Measurements from ENCODE around the gene PFDN1.

Gene PFDN1

GRCh38 chr5:140318792-140319191 lies 15.9 kb upstream of the PFDN1 start:
- H3K4me3 ChIP-seq (ENCODE audit: low read length) = no peak overlapping the region
- no peak overlapping the region for H3K4me2 ChIP-seq (ENCODE audit: low read length)
- TF ChIP-seq EZH2phosphoT487 (IDR thresholded peaks at IDR 0.05; ENCODE audit: borderline replicate concordance, low read length) (no peak), CTCF (IDR thresholded peaks at IDR 0.05; ENCODE audit: low read depth, low read length, poor library complexity, severe bottlenecking) (no peak)
- no peaks in the 10 kb centered on the region for H4K20me1 ChIP-seq (ENCODE audit: control insufficient read depth, insufficient read depth, low read depth, low read length)
- H3F3A ChIP-seq (ENCODE audit: control insufficient read depth, insufficient read depth) = no peaks in the 10 kb centered on the region
- H3K79me2 ChIP-seq (ENCODE audit: control insufficient read depth, low read length) = no peaks in the 10 kb centered on the region
- no peak overlapping the region for H3K27ac ChIP-seq (ENCODE audit: low read depth, low read length)
- H3K4me1 ChIP-seq (ENCODE audit: control insufficient read depth, low read length) = no peaks in the 10 kb centered on the region
- no peaks in the 10 kb centered on the region for H3K27me3 ChIP-seq (ENCODE audit: control insufficient read depth, low read length)
- no peaks in the 10 kb centered on the region for H3K36me3 ChIP-seq (ENCODE audit: control insufficient read depth, low read length)
- H3K9me3 ChIP-seq (ENCODE audit: control insufficient read depth, insufficient read depth, low read length) = no peaks in the 10 kb centered on the region
- H3K9me2 ChIP-seq (replicated peaks; ENCODE audit: control insufficient read depth, low read length) = no peaks in the 10 kb centered on the region

- Histone ChIP-seq H3K4me3 (ENCODE audit: low read length) (no peak overlapping the region), H3K36me3 (ENCODE audit: control insufficient read depth, low read length) (no peaks in the 10 kb centered on the region), H3F3A (ENCODE audit: control insufficient read depth, insufficient read depth) (no peaks in the 10 kb centered on the region), H3K9me3 (ENCODE audit: control insufficient read depth, insufficient read depth, low read length) (no peaks in the 10 kb centered on the region), H4K20me1 (ENCODE audit: control insufficient read depth, insufficient read depth, low read depth, low read length) (no peaks in the 10 kb centered on the region), H3K9me2 (replicated peaks; ENCODE audit: control insufficient read depth, low read length) (no peaks in the 10 kb centered on the region), H3K27me3 (ENCODE audit: control insufficient read depth, low read length) (no peaks in the 10 kb centered on the region), H3K27ac (ENCODE audit: low read depth, low read length) (no peak overlapping the region), H3K79me2 (ENCODE audit: control insufficient read depth, low read length) (no peaks in the 10 kb centered on the region), H3K4me1 (ENCODE audit: control insufficient read depth, low read length) (no peaks in the 10 kb centered on the region), H3K4me2 (ENCODE audit: low read length) (no peak overlapping the region)
- TF ChIP-seq CTCF (IDR thresholded peaks at IDR 0.05; ENCODE audit: low read depth, low read length, poor library complexity, severe bottlenecking) (no peak), EZH2phosphoT487 (IDR thresholded peaks at IDR 0.05; ENCODE audit: borderline replicate concordance, low read length) (no peak)
Observed at GRCh38 chr5:140317859-140318258, 15.0 kb upstream of the PFDN1 start.

- Histone ChIP-seq H4K20me1 (ENCODE audit: control insufficient read depth, insufficient read depth, low read depth, low read length) (no peaks in the 10 kb centered on the region), H3K4me3 (ENCODE audit: low read length) (no peak overlapping the region), H3K9me3 (ENCODE audit: control insufficient read depth, insufficient read depth, low read length) (no peaks in the 10 kb centered on the region), H3K79me2 (ENCODE audit: control insufficient read depth, low read length) (no peaks in the 10 kb centered on the region), H3K4me1 (ENCODE audit: control insufficient read depth, low read length) (no peaks in the 10 kb centered on the region), H3K9me2 (replicated peaks; ENCODE audit: control insufficient read depth, low read length) (no peaks in the 10 kb centered on the region), H3F3A (ENCODE audit: control insufficient read depth, insufficient read depth) (no peaks in the 10 kb centered on the region), H3K4me2 (ENCODE audit: low read length) (no peak overlapping the region), H3K27me3 (ENCODE audit: control insufficient read depth, low read length) (peaks cover 17% of the 10 kb centered on the region), H3K36me3 (ENCODE audit: control insufficient read depth, low read length) (no peaks in the 10 kb centered on the region), H3K27ac (ENCODE audit: low read depth, low read length) (no peak overlapping the region)
- TF ChIP-seq EZH2phosphoT487 (IDR thresholded peaks at IDR 0.05; ENCODE audit: borderline replicate concordance, low read length) = no peak
- TF ChIP-seq CTCF (IDR thresholded peaks at IDR 0.05; ENCODE audit: low read depth, low read length, poor library complexity, severe bottlenecking) = no peak
Observed at GRCh38 chr5:140312791-140313189, 9.9 kb upstream of the PFDN1 start.
